ENCODE results near the gene SH3YL1.

The SH3YL1 gene
- total RNA-seq, result 64.7 reads per million, percentile 74 among the genes with 10 or more reads in this experiment

- DNase-seq, result peak; percentile 55
These were observed at the start of gene SH3YL1 for GRCh38 chr2:263774-264492. Gene SH3YL1 (minus strand): TSS chr2:264032. CDS start chr2:263984, 48 bp downstream.

GRCh38 chr2:310994-311393 lies 47.2 kb upstream of the SH3YL1 start:
- no peak for DNase-seq

- no peak for DNase-seq
These were observed 46.2 kb upstream of the SH3YL1 start for GRCh38 chr2:309954-310510.

- no peak for DNase-seq
These were observed 45.5 kb upstream of the SH3YL1 start for GRCh38 chr2:309148-309953.

- DNase-seq, result no peak
These were observed 41.5 kb upstream of the SH3YL1 start for GRCh38 chr2:305366-305765.

- DNase-seq, result no peak
These were observed 32.5 kb upstream of the SH3YL1 start for GRCh38 chr2:296354-296753.

- DNase-seq, result no peak
These were observed 31.3 kb upstream of the SH3YL1 start for GRCh38 chr2:295090-295489.

GRCh38 chr2:290090-290722 lies 26.4 kb upstream of the SH3YL1 start:
- peak; percentile 35 for DNase-seq

GRCh38 chr2:289362-290089 lies 25.7 kb upstream of the SH3YL1 start:
- no peak for DNase-seq

- no peak for DNase-seq
These were observed 25.0 kb upstream of the SH3YL1 start for GRCh38 chr2:288758-289361.

GRCh38 chr2:287911-288757 lies 24.3 kb upstream of the SH3YL1 start, which contains the start of gene ALKAL2:
Gene ALKAL2 (minus strand): TSS chr2:288091. CDS start chr2:287835, 256 bp downstream.
- no peak for DNase-seq

GRCh38 chr2:287471-287885 lies 23.6 kb upstream of the SH3YL1 start:
- DNase-seq, result no peak

- no peak for DNase-seq
These were observed 23.1 kb upstream of the SH3YL1 start for GRCh38 chr2:286774-287392.

GRCh38 chr2:286035-286434 lies 22.2 kb upstream of the SH3YL1 start:
- no peak for DNase-seq

GRCh38 chr2:285531-285930 lies 21.7 kb upstream of the SH3YL1 start:
- no peak for DNase-seq

- DNase-seq, result no peak
These were observed 21.2 kb upstream of the SH3YL1 start for GRCh38 chr2:284896-285492.

GRCh38 chr2:283996-284794 lies 20.4 kb upstream of the SH3YL1 start:
- no peak for DNase-seq

GRCh38 chr2:282371-283263 lies 18.8 kb upstream of the SH3YL1 start:
- DNase-seq, result no peak
